ENCODE measurements around the gene PITPNM3.
A peak's percentile ranks its signal among the peaks of the same experiment; 100 is the strongest.
"Not testable (repeated sequence)": the region's sequence is repeated elsewhere in the genome, so short reads cannot be mapped to it uniquely, and the experiment has no call there.

Gene PITPNM3

DNA sequence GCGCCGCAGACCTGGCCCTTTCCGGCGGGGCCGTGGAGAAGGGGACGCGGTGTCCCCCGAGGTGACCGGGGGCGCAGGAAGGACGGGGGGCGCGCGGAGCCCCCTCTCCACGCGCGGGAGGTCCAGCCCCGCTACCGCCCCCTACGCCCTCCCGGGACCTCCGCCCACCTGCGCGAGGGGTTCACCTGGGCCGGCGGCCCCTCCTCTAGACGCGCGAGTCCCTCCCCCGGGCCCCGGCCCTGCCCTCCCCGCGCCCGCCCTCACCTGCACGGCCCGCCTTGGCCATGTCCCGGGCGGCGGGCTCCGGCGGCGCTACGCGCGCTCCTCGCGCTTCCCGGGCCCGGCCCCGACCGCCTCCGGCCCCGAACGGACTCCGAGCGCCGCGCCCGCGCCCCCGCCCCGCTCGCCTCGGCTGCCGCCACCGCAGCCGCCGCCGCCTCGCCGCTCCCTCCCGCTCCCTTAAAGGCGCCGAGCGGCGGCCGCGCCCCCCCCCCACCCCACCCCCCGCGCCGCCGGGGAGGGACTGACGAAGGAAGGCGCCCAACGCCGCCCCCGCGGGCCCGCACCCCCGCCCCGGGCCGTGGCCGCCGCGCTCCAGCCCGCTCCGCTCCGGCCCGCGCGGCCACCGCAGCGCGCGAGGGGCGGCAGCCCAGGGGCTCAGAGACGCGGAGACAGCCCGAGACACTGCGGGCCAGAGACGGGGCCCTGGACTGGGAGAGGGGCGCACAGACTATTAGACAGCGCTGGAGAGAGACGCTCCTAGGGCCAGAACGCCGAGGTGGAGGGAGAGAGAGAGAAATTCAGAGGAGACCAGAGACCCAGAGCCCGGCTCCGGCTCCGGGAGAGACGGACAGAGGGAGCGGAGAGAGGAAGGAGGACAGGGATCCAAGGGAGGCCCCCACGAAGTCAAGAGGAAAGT, at the start of gene PITPNM3:
TSS of gene PITPNM3 (minus strand) at position 435 of the 919 bp plus-strand sequence. CDS start at position 286, 149 bp downstream.
- Mint-ChIP-seq H3K4me1 (peaks cover 18% of the 10 kb centered on the region), H3K27me3 (peaks cover 73% of the 10 kb centered on the region), H3K9me3 (peaks cover 4% of the 10 kb centered on the region), H3K4me3 (peak within 1 kb of the TSS; percentile 71), H3K36me3 (no peaks in the 10 kb centered on the region), H3K27ac (no peak within 1 kb of the TSS)
- ATAC-seq: no peak

DNA sequence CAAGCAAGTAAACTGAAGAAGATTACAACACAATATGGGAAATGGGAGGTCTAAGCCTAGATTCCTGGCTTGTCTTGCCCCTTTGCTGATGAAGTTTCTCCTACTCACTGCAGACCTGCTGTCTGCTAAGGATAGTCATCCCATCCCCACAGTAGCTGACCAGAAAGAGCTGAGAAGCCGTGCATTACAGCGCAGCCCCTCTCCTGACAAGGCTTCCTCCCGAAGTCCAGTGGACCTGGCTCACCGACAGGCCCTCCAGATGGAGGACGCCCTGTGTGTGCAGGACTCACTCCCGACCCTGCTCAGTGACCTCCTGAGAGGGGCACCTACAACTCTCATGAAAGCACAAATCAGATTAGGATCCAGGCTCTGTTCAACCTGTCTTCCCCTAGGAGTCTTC, 48.8 kb upstream of the PITPNM3 start:
- no peak overlapping the region for H3K4me3 Mint-ChIP-seq
- no peak overlapping the region for H3K27ac Mint-ChIP-seq
- ATAC-seq: no peak
- H3K9me3 Mint-ChIP-seq: no peaks in the 10 kb centered on the region
- peaks cover 1% of the 10 kb centered on the region for H3K4me1 Mint-ChIP-seq
- H3K36me3 Mint-ChIP-seq: peaks cover 76% of the 10 kb centered on the region
- no peaks in the 10 kb centered on the region for H3K27me3 Mint-ChIP-seq

DNA sequence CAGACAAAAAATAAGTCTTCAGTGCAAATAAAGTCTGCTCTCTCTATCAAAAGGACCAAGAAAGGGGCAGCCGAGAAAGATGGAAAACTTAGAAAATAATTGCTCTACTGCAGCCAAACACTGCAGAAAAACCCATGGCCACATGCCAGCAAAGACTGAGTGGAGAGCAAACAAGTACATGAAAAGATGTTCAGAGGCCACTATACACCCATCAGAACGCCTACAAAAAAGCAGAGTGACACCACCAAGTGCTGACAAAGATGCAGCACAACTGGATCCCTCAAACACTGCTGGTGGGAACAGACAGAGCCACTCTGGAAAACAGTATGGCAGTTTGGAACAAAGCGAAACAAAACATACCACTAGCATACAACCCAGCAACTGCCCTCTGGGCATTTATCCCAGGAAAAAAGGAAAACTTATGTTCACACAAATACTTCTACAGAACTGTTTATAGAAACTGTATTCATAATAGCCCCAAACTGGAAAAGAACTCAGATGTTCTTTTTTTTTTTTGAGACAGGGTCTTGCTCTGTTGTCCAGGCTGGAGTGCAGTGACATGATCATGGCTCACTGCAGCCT, 47.5 kb upstream of the PITPNM3 start:
- peaks cover 69% of the 10 kb centered on the region for H3K36me3 Mint-ChIP-seq
- H3K4me1 Mint-ChIP-seq: peaks cover 12% of the 10 kb centered on the region
- H3K27me3 Mint-ChIP-seq: no peaks in the 10 kb centered on the region
- no peak for ATAC-seq
- H3K9me3 Mint-ChIP-seq: no peaks in the 10 kb centered on the region
- no peak overlapping the region for H3K4me3 Mint-ChIP-seq
- H3K27ac Mint-ChIP-seq: no peak overlapping the region

DNA sequence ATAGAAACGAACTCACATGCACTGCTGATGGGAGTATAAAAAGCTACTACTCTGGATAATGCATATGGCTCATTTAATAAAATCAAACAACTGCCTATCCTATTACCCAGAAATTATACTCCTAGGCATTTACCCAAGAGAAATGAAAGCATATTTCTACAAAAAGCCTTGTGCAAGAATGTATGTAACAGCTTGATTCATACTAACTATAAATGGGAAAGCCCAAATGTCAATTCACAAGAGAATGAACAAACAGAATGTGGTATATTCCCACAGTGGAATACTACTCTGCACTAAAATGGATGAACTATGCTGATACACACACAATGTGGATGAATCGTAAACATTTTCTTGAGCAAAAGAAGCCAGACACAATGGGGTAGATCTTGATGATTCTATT, 45.8 kb upstream of the PITPNM3 start:
- H3K27ac Mint-ChIP-seq: no peak overlapping the region
- peaks cover 12% of the 10 kb centered on the region for H3K4me1 Mint-ChIP-seq
- ATAC-seq: no peak
- no peak overlapping the region for H3K4me3 Mint-ChIP-seq
- H3K9me3 Mint-ChIP-seq: no peaks in the 10 kb centered on the region
- no peaks in the 10 kb centered on the region for H3K27me3 Mint-ChIP-seq
- peaks cover 60% of the 10 kb centered on the region for H3K36me3 Mint-ChIP-seq

DNA sequence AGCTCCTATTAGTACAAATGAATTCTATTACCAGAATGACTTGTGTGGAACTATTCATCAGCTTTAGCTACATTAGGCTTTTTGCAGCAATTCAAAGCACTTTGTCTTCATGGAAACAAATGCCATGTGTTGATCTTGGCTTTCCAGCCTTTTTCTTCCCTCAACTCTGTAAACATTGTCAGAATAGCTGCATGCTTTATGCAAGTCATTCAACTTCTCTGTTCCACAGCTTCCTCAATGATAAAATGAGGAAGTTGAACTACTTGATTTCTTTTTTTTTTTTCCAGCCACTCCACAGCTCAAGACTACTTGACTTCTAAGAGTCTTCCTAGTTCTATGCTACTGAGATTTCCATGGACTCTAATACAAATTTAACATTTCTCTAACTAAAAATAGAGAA, 43.0 kb upstream of the PITPNM3 start:
- peaks cover 50% of the 10 kb centered on the region for H3K36me3 Mint-ChIP-seq
- H3K4me3 Mint-ChIP-seq: no peak overlapping the region
- H3K4me1 Mint-ChIP-seq: peaks cover 12% of the 10 kb centered on the region
- no peaks in the 10 kb centered on the region for H3K9me3 Mint-ChIP-seq
- ATAC-seq: no peak
- peak overlapping the region; percentile 69 for H3K27ac Mint-ChIP-seq
- no peaks in the 10 kb centered on the region for H3K27me3 Mint-ChIP-seq

DNA sequence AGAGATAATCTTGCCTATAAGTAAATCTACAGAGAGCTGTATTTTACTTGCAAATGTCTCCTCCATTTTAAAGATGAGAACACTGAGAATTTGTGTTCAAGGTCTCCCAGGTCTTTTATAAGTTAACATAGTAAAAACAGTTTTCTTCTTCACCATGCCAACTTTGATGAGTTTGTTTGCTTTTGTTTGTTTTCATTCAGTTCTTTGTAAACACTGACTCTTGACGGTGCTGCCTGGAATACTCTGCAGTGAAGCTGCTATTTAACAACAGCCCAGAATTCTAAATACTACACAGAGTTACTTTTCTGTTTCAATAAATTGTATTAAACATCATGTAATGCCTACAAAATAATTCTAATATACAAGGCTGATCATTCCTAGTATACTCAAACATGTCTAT, 41.4 kb upstream of the PITPNM3 start:
- no peak overlapping the region for H3K27ac Mint-ChIP-seq

DNA sequence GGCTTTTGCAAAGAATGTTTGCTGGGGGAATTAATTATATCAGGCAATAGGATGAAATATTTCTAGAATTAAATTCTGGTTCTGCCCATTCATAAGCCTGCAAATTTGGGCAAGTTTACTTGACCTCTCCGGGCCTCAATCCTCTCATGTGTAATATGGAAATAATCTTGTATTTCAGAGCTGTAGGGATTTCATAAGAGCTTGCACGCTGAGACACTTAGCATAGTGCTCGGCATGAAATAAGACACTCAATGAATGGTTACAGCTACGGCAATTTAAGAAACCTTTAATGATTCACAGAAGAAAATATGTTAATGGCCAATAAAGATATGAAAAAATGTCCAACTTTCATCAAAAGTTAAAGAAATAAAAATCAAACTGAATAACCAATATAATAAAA, 40.6 kb upstream of the PITPNM3 start:
- no peak for ATAC-seq
- no peak overlapping the region for H3K27ac Mint-ChIP-seq
- no peaks in the 10 kb centered on the region for H3K9me3 Mint-ChIP-seq
- no peak overlapping the region for H3K4me3 Mint-ChIP-seq
- peaks cover 44% of the 10 kb centered on the region for H3K36me3 Mint-ChIP-seq
- peaks cover 12% of the 10 kb centered on the region for H3K4me1 Mint-ChIP-seq
- no peaks in the 10 kb centered on the region for H3K27me3 Mint-ChIP-seq

More for the DNA sequence above, 41.4 kb upstream of the PITPNM3 start:
- Mint-ChIP-seq H3K36me3 (peaks cover 42% of the 10 kb centered on the region), H3K9me3 (no peaks in the 10 kb centered on the region), H3K4me3 (no peak overlapping the region), H3K27me3 (no peaks in the 10 kb centered on the region), H3K4me1 (peaks cover 12% of the 10 kb centered on the region)
- ATAC-seq: no peak

DNA sequence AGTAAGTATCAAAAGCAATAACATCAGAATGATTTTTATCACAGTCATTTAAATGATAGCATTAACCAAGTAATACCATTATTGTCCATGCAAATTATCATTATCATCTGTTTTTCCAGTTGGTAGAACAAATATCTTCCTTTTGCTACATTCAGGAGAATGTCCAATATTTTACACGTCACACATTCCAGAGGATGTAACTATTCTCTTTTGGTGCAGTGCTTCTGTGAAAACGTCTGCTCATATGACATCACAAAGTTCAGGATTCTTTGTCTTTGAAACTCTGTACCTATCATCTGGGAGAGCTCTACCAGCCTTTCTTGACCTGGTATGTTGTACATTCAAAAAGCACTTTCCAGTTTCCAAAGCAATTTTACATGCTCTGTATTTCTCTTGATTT, 40.2 kb upstream of the PITPNM3 start:
- no peak overlapping the region for H3K27ac Mint-ChIP-seq
- ATAC-seq: no peak
- H3K4me3 Mint-ChIP-seq: no peak overlapping the region
- H3K9me3 Mint-ChIP-seq: no peaks in the 10 kb centered on the region
- H3K36me3 Mint-ChIP-seq: peaks cover 44% of the 10 kb centered on the region
- no peaks in the 10 kb centered on the region for H3K27me3 Mint-ChIP-seq
- H3K4me1 Mint-ChIP-seq: peaks cover 12% of the 10 kb centered on the region

DNA sequence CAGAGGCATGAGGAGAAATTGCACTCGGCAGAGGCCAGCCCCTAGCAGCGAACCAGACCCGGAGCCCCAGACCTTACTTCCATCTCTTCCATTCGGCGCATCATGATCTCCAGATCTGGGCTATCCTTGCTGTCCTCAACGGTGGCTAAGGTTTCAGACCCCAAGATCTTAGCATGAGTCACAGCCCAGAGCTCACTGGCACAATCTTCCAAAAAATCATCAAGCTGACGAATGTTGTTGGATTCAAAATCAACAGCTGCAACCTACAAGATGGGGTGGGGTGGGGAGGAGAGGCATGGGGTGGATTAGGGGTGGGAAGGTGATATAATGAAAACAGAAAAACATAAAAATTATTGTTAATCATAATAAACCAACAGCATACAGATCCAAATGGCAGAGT, 39.7 kb upstream of the PITPNM3 start:
- ATAC-seq: no peak
- Mint-ChIP-seq H3K27me3 (no peaks in the 10 kb centered on the region), H3K4me3 (no peak overlapping the region), H3K4me1 (peaks cover 12% of the 10 kb centered on the region), H3K36me3 (peaks cover 45% of the 10 kb centered on the region), H3K9me3 (no peaks in the 10 kb centered on the region), H3K27ac (no peak overlapping the region)

DNA sequence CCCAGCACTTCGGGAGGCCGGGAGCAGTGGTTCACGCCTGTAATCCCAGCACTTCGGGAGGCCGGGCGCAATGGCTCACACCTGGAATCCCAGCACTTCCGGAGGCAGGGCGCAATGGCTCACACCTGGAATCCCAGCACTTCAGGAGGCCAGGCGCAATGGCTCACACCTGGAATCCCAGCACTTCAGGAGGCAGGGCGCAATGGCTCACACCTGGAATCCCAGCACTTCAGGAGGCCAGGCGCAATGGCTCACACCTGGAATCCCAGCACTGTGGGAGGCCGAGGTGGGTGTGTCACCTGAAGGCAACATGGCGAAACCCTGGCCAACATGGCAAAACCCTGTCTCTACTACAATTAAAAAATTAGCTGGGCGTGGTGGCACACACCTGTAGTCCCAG, 37.0 kb upstream of the PITPNM3 start:
- H3K27me3 Mint-ChIP-seq, H3K27ac Mint-ChIP-seq, H3K4me1 Mint-ChIP-seq, ATAC-seq, H3K9me3 Mint-ChIP-seq, H3K4me3 Mint-ChIP-seq: not testable (repeated sequence)
- peaks cover 56% of the 10 kb centered on the region for H3K36me3 Mint-ChIP-seq

DNA sequence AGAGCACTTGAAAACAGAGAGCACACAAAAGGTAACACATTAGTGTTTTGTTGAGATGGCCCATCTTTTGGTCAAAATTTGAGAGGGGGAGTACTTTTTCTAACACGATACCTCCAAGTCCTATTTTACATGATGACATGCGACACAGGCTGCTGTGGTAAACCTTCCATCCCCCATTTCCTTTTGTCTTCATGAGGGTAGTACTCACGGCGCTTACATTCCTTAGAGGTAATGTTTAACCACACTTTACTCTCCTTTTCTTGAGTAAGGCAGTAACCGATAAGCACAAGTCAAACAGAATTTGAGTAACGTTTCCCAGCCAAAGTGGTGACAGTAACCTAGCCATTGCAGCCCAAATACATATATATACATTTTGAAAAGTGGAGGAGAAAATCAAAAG, 35.8 kb upstream of the PITPNM3 start:
- no peak overlapping the region for H3K27ac Mint-ChIP-seq
- H3K4me3 Mint-ChIP-seq: no peak overlapping the region
- ATAC-seq: no peak
- H3K36me3 Mint-ChIP-seq: peaks cover 68% of the 10 kb centered on the region
- no peaks in the 10 kb centered on the region for H3K9me3 Mint-ChIP-seq
- H3K4me1 Mint-ChIP-seq: no peaks in the 10 kb centered on the region
- no peaks in the 10 kb centered on the region for H3K27me3 Mint-ChIP-seq

DNA sequence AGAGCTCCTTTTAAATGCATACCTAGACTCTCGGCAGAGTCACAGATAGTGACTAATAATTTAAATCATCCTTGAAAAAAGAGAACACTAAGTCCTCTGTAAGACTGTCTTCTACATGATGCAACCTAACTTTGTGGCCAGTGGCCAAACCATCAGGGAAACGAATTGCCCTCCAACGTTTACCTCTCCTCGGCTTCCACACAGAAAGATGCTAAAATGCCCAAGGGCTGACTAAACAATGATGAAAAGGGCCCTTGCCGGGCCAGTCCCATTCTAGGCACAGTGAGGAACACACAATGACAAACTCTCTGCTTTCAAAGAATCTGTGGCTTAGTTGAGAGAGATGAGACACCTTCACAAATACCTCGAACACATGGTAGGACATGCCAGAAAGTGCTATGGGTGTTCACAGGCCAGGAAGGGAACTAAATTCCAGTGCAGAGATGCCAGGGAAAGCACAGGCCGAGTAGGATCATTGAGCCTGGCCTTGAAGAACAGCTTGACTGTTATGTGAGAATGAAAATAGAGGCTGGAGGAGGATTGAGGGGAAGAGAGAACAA, 35.3 kb upstream of the PITPNM3 start:
- H3K27ac Mint-ChIP-seq: no peak overlapping the region

DNA sequence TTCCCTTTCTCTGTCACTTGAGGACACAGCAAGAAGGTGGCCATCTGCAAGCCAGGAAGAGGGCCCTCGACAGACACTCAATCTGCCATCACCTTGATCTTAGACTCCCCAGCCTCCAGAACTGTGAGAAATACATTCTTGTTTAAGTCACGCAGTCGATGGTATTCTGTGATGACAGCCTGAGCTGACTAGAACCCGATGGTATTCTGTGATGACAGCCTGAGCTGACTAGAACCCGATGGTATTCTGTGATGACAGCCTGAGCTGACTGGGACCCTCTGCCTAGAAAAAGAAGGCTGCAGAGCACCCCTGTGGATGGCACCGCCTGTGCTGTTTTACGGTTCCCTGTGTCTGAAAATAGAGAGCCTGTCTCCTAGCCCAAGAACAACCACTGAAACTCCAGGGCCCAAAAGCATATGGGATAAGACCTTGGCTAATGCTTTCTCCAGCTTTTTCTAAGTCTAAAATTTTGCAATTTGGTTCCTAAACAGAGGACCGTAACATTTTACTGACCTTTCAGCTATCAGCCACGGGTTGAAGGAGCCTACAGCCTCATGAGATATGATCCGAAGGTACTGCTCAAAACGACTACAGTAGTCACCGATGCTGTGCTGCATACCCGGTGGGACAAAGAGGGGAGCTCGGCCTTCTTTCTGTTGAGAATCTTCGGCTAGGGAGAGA, 33.1 kb upstream of the PITPNM3 start:
- peaks cover 78% of the 10 kb centered on the region for H3K36me3 Mint-ChIP-seq
- no peaks in the 10 kb centered on the region for H3K4me1 Mint-ChIP-seq
- H3K27ac Mint-ChIP-seq: no peak overlapping the region
- H3K4me3 Mint-ChIP-seq: no peak overlapping the region
- no peaks in the 10 kb centered on the region for H3K27me3 Mint-ChIP-seq
- no peak for ATAC-seq
- peaks cover 5% of the 10 kb centered on the region for H3K9me3 Mint-ChIP-seq

More for the DNA sequence above, 35.3 kb upstream of the PITPNM3 start:
- no peak for ATAC-seq
- no peaks in the 10 kb centered on the region for H3K27me3 Mint-ChIP-seq
- peaks cover 69% of the 10 kb centered on the region for H3K36me3 Mint-ChIP-seq
- no peaks in the 10 kb centered on the region for H3K4me1 Mint-ChIP-seq
- no peak overlapping the region for H3K4me3 Mint-ChIP-seq
- no peaks in the 10 kb centered on the region for H3K9me3 Mint-ChIP-seq

DNA sequence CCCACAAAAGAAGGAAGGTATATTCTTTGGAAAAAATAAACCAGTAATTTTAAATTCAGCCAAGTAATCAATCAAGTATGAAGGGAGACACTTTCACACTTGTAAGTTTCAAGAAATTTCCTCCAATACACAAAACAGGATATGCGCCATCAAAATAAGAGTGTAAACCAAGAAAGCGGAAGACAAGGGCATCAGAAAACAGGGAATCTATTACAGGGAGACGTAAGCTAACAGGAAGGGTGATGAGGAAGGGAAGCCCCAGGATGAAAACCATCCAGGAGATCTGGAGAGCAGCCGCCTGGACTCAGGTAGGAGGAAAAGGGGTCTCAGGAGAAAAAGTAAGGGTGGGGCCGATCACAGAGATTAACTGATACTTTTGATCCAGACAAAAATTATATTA, 31.8 kb upstream of the PITPNM3 start:
- Mint-ChIP-seq H3K4me1 (no peaks in the 10 kb centered on the region), H3K36me3 (peaks cover 85% of the 10 kb centered on the region), H3K4me3 (no peak overlapping the region), H3K27ac (no peak overlapping the region), H3K27me3 (no peaks in the 10 kb centered on the region), H3K9me3 (peaks cover 9% of the 10 kb centered on the region)
- no peak for ATAC-seq

DNA sequence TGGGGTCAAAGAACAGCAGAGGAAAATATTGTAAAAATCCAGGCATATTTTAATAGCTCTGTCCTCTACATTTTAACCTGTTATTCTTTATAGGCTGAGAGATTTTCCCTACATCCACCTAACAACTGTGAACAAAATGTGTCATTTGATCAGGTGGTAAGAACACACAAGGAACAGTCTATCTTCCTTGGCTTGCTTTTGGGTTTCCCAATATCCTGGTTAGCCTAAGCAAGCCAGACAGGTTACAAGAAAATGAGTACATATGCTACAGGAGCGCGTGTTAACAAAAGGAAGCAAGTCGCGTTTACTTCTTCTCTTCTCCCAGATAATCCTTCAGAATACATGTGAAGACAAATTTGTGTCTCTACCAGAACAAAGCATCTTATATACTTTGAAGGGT, 31.0 kb upstream of the PITPNM3 start:
- H3K36me3 Mint-ChIP-seq: peaks cover 86% of the 10 kb centered on the region
- no peak overlapping the region for H3K27ac Mint-ChIP-seq
- ATAC-seq: no peak
- H3K4me1 Mint-ChIP-seq: no peaks in the 10 kb centered on the region
- peaks cover 9% of the 10 kb centered on the region for H3K9me3 Mint-ChIP-seq
- no peaks in the 10 kb centered on the region for H3K27me3 Mint-ChIP-seq
- H3K4me3 Mint-ChIP-seq: no peak overlapping the region
